HL-60 (cell line): ENCODE data around the gene IPO13.
A peak's percentile ranks its signal among the peaks of the same experiment; 100 is the strongest.

Source experiments
- DNase-seq, 2 experiments: peaks; one replicate each; pipeline ENCODE4 v3.0.0-alpha.2; 2010 to 2020; ENCODE audit warnings: low read depth in 1 of 2, low spot score in 1 of 2
- H3K27ac ChIP-seq: fragments of 250-450 bp; sonication (Bioruptor Pico); replicated peaks from 2 replicates; pipeline ENCODE4 v1.5.1; 2020; ENCODE audit warnings: mild to moderate bottlenecking, moderate library complexity
- H3K27me3 ChIP-seq: fragments of 250-450 bp; sonication (Bioruptor Pico); 2 replicates; pipeline ENCODE4 v1.5.1; 2021; ENCODE audit warnings: mild to moderate bottlenecking, moderate library complexity; ENCODE audit not compliant: insufficient read depth, poor library complexity, severe bottlenecking
- H3K4me3 ChIP-seq: replicated peaks from 2 replicates; pipeline ENCODE4 v1.5.1; 2011; ENCODE audit warnings: mild to moderate bottlenecking, control low read depth, low read length; ENCODE audit not compliant: insufficient read depth
- GABPA ChIP-seq: IDR thresholded peaks from 2 replicates; pipeline ENCODE4 v1.6.1; 2012; ENCODE audit warnings: low read depth
- POLR2AphosphoS5 ChIP-seq: IDR thresholded peaks from 2 replicates; pipeline ENCODE4 v1.6.1; 2012; ENCODE audit warnings: low read depth
- SPI1 ChIP-seq: IDR thresholded peaks from 2 replicates; pipeline ENCODE4 v1.6.1; 2012; ENCODE audit warnings: low read depth, mild to moderate bottlenecking, borderline replicate concordance
- TF ChIP-seq, protein P1 (sequence below): IDR thresholded peaks from one replicate; pipeline ENCODE4 v1.5.1; 2011; ENCODE audit warnings: low read length, control low read depth, inconsistent platforms; ENCODE audit not compliant: insufficient read depth
- TF ChIP-seq, protein P2 (sequence below): IDR thresholded peaks from 2 replicates; pipeline ENCODE4 v1.6.1; 2012; ENCODE audit warnings: low read depth; ENCODE audit not compliant: insufficient replicate concordance

The IPO13 gene

DNA sequence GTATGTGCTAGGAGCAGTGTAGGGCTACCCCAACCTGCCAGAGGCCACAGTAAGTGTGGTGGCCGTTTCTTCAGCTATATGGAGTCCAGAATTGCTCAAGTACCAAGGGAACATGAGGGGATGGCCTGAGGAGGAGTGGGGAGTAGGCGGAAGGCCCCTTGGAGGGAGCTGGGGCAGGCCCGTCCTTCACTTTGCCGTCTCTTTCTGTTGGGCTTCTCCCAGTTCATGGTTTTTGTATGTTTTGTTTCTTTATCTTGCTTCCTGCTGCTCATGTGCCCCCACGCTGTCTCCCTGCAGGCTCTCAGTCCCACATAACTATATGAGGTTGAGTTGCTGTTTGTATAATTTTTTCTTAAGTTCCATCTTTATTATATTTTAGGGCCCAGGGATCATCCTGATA lies 17.1 kb downstream of the IPO13 start:
- TF ChIP-seq, protein P1, sequence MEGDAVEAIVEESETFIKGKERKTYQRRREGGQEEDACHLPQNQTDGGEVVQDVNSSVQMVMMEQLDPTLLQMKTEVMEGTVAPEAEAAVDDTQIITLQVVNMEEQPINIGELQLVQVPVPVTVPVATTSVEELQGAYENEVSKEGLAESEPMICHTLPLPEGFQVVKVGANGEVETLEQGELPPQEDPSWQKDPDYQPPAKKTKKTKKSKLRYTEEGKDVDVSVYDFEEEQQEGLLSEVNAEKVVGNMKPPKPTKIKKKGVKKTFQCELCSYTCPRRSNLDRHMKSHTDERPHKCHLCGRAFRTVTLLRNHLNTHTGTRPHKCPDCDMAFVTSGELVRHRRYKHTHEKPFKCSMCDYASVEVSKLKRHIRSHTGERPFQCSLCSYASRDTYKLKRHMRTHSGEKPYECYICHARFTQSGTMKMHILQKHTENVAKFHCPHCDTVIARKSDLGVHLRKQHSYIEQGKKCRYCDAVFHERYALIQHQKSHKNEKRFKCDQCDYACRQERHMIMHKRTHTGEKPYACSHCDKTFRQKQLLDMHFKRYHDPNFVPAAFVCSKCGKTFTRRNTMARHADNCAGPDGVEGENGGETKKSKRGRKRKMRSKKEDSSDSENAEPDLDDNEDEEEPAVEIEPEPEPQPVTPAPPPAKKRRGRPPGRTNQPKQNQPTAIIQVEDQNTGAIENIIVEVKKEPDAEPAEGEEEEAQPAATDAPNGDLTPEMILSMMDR, result no peak
- TF ChIP-seq SPI1 (no peak), GABPA (no peak), POLR2AphosphoS5 (no peak)
- TF ChIP-seq, protein P2, sequence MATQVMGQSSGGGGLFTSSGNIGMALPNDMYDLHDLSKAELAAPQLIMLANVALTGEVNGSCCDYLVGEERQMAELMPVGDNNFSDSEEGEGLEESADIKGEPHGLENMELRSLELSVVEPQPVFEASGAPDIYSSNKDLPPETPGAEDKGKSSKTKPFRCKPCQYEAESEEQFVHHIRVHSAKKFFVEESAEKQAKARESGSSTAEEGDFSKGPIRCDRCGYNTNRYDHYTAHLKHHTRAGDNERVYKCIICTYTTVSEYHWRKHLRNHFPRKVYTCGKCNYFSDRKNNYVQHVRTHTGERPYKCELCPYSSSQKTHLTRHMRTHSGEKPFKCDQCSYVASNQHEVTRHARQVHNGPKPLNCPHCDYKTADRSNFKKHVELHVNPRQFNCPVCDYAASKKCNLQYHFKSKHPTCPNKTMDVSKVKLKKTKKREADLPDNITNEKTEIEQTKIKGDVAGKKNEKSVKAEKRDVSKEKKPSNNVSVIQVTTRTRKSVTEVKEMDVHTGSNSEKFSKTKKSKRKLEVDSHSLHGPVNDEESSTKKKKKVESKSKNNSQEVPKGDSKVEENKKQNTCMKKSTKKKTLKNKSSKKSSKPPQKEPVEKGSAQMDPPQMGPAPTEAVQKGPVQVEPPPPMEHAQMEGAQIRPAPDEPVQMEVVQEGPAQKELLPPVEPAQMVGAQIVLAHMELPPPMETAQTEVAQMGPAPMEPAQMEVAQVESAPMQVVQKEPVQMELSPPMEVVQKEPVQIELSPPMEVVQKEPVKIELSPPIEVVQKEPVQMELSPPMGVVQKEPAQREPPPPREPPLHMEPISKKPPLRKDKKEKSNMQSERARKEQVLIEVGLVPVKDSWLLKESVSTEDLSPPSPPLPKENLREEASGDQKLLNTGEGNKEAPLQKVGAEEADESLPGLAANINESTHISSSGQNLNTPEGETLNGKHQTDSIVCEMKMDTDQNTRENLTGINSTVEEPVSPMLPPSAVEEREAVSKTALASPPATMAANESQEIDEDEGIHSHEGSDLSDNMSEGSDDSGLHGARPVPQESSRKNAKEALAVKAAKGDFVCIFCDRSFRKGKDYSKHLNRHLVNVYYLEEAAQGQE, result no peak
- Histone ChIP-seq H3K27me3 (no peaks in the 10 kb centered on the region), H3K27ac (peak overlapping the region; percentile 80), H3K4me3 (no peak overlapping the region)
- DNase-seq, result no peak

DNA sequence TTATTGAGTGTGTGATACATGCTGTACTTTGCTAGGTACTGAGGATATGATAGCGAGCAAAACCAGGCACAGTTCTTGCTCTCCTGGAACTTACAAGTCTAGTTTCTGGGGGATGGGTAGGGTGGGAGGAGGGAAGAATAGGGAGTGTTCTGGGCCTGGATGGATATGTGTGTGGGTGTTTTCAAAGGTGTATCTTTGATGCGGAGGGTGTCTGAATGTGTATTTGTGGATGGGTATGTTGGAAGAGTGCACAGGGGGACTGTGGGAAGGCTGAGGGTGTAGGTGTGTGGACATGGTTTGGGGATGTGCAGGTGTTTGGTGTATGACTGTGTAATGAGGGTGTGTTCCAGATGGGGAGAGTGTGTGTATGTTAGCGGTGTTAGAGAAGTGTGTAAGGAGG lies 18.6 kb downstream of the IPO13 start:
- Histone ChIP-seq H3K27ac (no peak overlapping the region), H3K27me3 (no peaks in the 10 kb centered on the region), H3K4me3 (no peak overlapping the region)
- DNase-seq, result no peak
- TF ChIP-seq GABPA, result no peak
- no peak for TF ChIP-seq SPI1

DNA sequence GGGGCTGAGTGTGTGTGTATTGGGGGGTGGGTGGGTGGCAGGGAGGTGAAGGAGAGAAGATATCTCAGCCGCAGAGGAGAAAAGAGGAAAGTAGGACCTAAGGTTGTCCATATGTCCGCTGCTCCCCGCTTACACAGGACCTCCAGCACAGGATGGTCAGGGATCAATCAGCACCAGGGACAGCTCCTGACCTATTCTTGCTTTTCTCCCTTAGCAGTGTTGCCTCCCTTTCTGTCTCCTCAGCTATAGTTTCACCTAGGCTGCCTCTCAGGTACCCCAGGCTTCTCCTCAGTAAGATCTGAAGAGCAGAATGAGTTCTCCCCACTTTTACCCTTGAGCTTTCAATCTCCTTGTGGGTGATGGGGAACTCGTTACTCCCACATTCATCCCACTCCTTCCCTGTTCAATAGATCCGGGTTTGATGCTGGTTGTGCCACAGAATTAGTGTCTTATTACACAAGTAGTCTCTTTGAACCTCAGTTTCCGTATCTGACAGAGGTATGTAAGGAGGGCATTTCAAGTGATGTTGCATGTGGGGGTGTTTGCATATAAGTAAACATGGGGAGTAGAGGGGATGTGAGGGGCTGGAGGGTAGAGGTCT lies 21.7 kb downstream of the IPO13 start:
- no peak overlapping the region for H3K27ac ChIP-seq
- no peak overlapping the region for H3K4me3 ChIP-seq
- TF ChIP-seq, protein P1, result no peak
- no peak for TF ChIP-seq POLR2AphosphoS5
- no peak for TF ChIP-seq GABPA
- TF ChIP-seq, protein P2, result peak; percentile 98
- no peak for TF ChIP-seq SPI1
- no peak for DNase-seq
- H3K27me3 ChIP-seq, result no peaks in the 10 kb centered on the region

DNA sequence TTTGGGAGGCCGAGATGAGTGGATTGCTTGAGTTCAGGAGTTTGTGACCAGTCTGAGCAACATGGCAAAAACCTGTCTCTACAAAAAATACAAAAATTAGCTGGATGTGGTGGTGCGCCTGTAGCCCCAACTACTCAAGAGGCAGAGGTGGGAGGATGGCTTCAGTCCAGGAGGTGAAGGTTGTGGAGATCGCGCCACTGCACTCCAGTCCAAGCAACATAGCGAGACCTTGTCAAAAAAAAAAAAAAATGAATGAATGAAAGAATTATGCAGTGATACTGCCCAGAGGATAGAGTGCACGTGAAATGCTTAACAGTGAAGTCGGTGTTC lies 22.6 kb downstream of the IPO13 start:
- Histone ChIP-seq H3K4me3 (no peak overlapping the region), H3K27me3 (no peaks in the 10 kb centered on the region), H3K27ac (no peak overlapping the region)
- TF ChIP-seq SPI1 (no peak), POLR2AphosphoS5 (no peak), GABPA (no peak)
- TF ChIP-seq, protein P2, result no peak
- TF ChIP-seq, protein P1, result no peak
- DNase-seq, result no peak
